HCT116 (cell line): ENCODE measurements around the gene MMP17. TPM values are rescaled to one million over a fixed set of nuclear protein-coding genes. Genes with fewer than 3 reads are reported as not detected.

ENCODE experiments used
- ATAC-seq: fragments of 200-7000 bp; cut with Tn5 transposase; 2 replicates; pipeline ENCODE4 v1.9.1; 2020; ENCODE audit warnings: mild to moderate bottlenecking, moderate library complexity
- BruUV-seq: library from RNA; stranded (reverse); fragments of 400-500 nt; replicated peaks from 2 replicates; lab custom pipeline; 2021; lab: Mats Ljungman, UMichigan
- CTCF ChIA-PET: fragments of 300-600 bp; sonication (Branson Sonifier 250); formaldehyde crosslinking; loops from one replicate; lab custom pipeline; 2021; ENCODE audit warnings: antibody characterized with exemption; lab: Charles Lee
- POLR2A ChIA-PET: fragments of 300-600, 350-600 bp; sonication (Branson Sonifier 250); formaldehyde crosslinking; loops from one replicate; lab custom pipeline; 2021; ENCODE audit warnings: antibody characterized with exemption; lab: Charles Lee
- RAD21 ChIA-PET, 2 experiments: fragments of 300-600 bp; sonication (Branson Sonifier 250); formaldehyde crosslinking; loops; one replicate each; lab custom pipeline; 2023; ENCODE audit warnings: low total read pairs in 2 of 2; ENCODE audit not compliant: uncharacterized antibody in 2 of 2, unreplicated experiment in 2 of 2, low non-redundant PET in 1 of 2; lab: Charles Lee
- DNase-seq: peaks from one replicate; pipeline ENCODE4 v3.0.0-alpha.2; 2010; ENCODE audit warnings: low read depth, low spot score
- H2AFZ ChIP-seq: fragments of 200-600 bp; shearing (Covaris generic), sonication (generic); 2 replicates; pipeline ENCODE4 v1.6.1; 2017; ENCODE audit warnings: low read depth, mixed run types, mixed read lengths, antibody characterized with exemption, low read length; ENCODE audit not compliant: poor library complexity, severe bottlenecking
- H3K27ac ChIP-seq: 2 replicates; pipeline ENCODE4 v1.5.1; 2012; ENCODE audit warnings: low read depth, low read length
- H3K27me3 ChIP-seq: fragments of 200-600 bp; sonication (generic); 2 replicates; pipeline ENCODE4 v1.6.1; 2016; ENCODE audit warnings: mixed run types, low read length, mixed read lengths; ENCODE audit not compliant: insufficient read depth
- H3K36me3 ChIP-seq, 2 experiments: fragments of 200-500 bp in 1 of 2; fragments of 200-600 bp in 1 of 2; sonication (Bioruptor generic) in 1 of 2; sonication (generic) in 1 of 2; 2 replicates each; pipeline versions ENCODE4 v1.5.1 to v1.6.1; 2014 to 2016; ENCODE audit warnings: low read length in 2 of 2, inconsistent platforms in 1 of 2, mixed read lengths in 1 of 2, mixed run types in 1 of 2; ENCODE audit not compliant: insufficient read depth in 2 of 2, control insufficient read depth in 1 of 2
- H3K4me1 ChIP-seq, 2 experiments: fragments of 200-600 bp in 1 of 2; sonication (generic) in 1 of 2; 2 replicates each; pipeline versions ENCODE4 v1.5.1 to v1.6.1; 2012 to 2017; ENCODE audit warnings: low read length in 2 of 2, inconsistent platforms in 1 of 2, mild to moderate bottlenecking in 1 of 2, mixed read lengths in 1 of 2, mixed run types in 1 of 2, moderate library complexity in 1 of 2; ENCODE audit not compliant: insufficient read depth in 2 of 2, control insufficient read depth in 1 of 2
- H3K4me2 ChIP-seq: fragments of 200-600 bp; sonication (generic); 2 replicates; pipeline ENCODE4 v1.6.1; 2017; ENCODE audit warnings: mixed run types, low read length, mixed read lengths
- H3K4me3 ChIP-seq, 2 experiments: fragments of 200-600 bp in 1 of 2; sonication (generic) in 1 of 2; replicated peaks in 1 of 2; 2 replicates each; pipeline ENCODE4 v1.5.1; 2011 to 2016; ENCODE audit warnings: low read length in 2 of 2, control low read depth in 1 of 2, low read depth in 1 of 2, mild to moderate bottlenecking in 1 of 2, mixed read lengths in 1 of 2, mixed run types in 1 of 2
- H3K79me2 ChIP-seq: fragments of 200-600 bp; sonication (generic); 2 replicates; pipeline ENCODE4 v1.6.1; 2017; ENCODE audit warnings: mild to moderate bottlenecking, mixed run types, low read length, moderate library complexity, mixed read lengths; ENCODE audit not compliant: insufficient read depth
- H3K9ac ChIP-seq: fragments of 200-600 bp; sonication (generic); 2 replicates; pipeline ENCODE4 v1.6.1; 2016; ENCODE audit warnings: low read length, mixed read lengths
- H3K9me2 ChIP-seq: fragments of 200-600 bp; sonication (generic), shearing (Covaris generic); 2 replicates; pipeline ENCODE4 v1.6.1; 2017; ENCODE audit warnings: mixed run types, mild to moderate bottlenecking, moderate library complexity; ENCODE audit not compliant: insufficient read depth
- H3K9me3 ChIP-seq, 2 experiments: fragments of 200-500 bp in 1 of 2; fragments of 200-600 bp in 1 of 2; sonication (Bioruptor generic) in 1 of 2; sonication (generic) in 1 of 2; 2 replicates each; pipeline ENCODE4 v1.6.1; 2014 to 2017; ENCODE audit warnings: low read length in 2 of 2, mixed read lengths in 2 of 2, inconsistent platforms in 1 of 2, low read depth in 1 of 2, mild to moderate bottlenecking in 1 of 2, mixed run types in 1 of 2, moderate library complexity in 1 of 2; ENCODE audit not compliant: control insufficient read depth in 1 of 2, insufficient read depth in 1 of 2
- H4K20me1 ChIP-seq: fragments of 200-600 bp; sonication (generic), shearing (Covaris generic); 2 replicates; pipeline ENCODE4 v1.6.1; 2017; ENCODE audit warnings: mixed run types, mild to moderate bottlenecking, moderate library complexity; ENCODE audit not compliant: insufficient read depth
- CBX3 ChIP-seq: IDR thresholded peaks from 2 replicates; pipeline ENCODE4 v1.6.1; 2012; ENCODE audit warnings: low read depth
- CTCF ChIP-seq, 3 experiments: fragments of 200-600 bp in 1 of 3; sonication (generic) in 1 of 3; IDR thresholded peaks in 2 of 3; conservative IDR thresholded peaks in 1 of 3; 2 replicates each; pipeline ENCODE4 v1.5.1; 2012 to 2017; ENCODE audit warnings: low read depth in 2 of 3, low read length in 2 of 3, antibody characterized with exemption in 1 of 3, borderline replicate concordance in 1 of 3, control low read depth in 1 of 3, mild to moderate bottlenecking in 1 of 3, mixed read lengths in 1 of 3, mixed run types in 1 of 3, moderate library complexity in 1 of 3; ENCODE audit not compliant: insufficient read depth in 1 of 3
- EGR1 ChIP-seq: IDR thresholded peaks from 2 replicates; pipeline ENCODE4 v1.6.1; 2012; ENCODE audit warnings: low read depth
- ELF1 ChIP-seq: IDR thresholded peaks from 2 replicates; pipeline ENCODE4 v1.6.1; 2012; ENCODE audit warnings: low read depth, borderline replicate concordance
- POLR2A ChIP-seq: IDR thresholded peaks from 2 replicates; pipeline ENCODE4 v1.7.0; 2011; ENCODE audit warnings: borderline replicate concordance; ENCODE audit not compliant: insufficient read depth, insufficient read length; ENCODE audit errors: extremely low read depth
- REST ChIP-seq: IDR thresholded peaks from 2 replicates; pipeline ENCODE4 v1.6.1; 2012; ENCODE audit warnings: low read depth
- SP1 ChIP-seq: IDR thresholded peaks from 2 replicates; pipeline ENCODE4 v1.6.1; 2012; ENCODE audit warnings: low read depth
- TCF7L2 ChIP-seq: IDR thresholded peaks from 2 replicates; pipeline ENCODE4 v1.7.0; 2011; ENCODE audit warnings: borderline replicate concordance, inconsistent platforms; ENCODE audit not compliant: insufficient read depth, insufficient read length; ENCODE audit errors: extremely low read depth
- ZBTB33 ChIP-seq: IDR thresholded peaks from 2 replicates; pipeline ENCODE4 v1.6.1; 2011; ENCODE audit warnings: mild to moderate bottlenecking, low read length, moderate library complexity; ENCODE audit not compliant: insufficient replicate concordance; ENCODE audit errors: extremely low read depth
- intact Hi-C: fragments of 100-400 bp; cut with micrococcal nuclease; formaldehyde crosslinking; loops from 2 replicates; pipeline ENCODE4 v1.10.0; 2022
- total RNA-seq: library from RNA; stranded (reverse); gene quantifications from one replicate; pipeline ENCODE4 v1.2.1, GENCODE V29; 2021; ENCODE audit not compliant: unreplicated experiment

Gene MMP17
- total RNA-seq, 1 experiment from 2014 or later = 14.3 TPM

GRCh38 chr12:131834798-131835615 lies 6.8 kb downstream of the MMP17 start:
- ChIA-PET CTCF (no interaction called here), RAD21 (no interaction called here), POLR2A (no interaction called here)
- H2AFZ ChIP-seq = no peak overlapping the region
- ATAC-seq (no peak), DNase-seq (no peak)
- H4K20me1 ChIP-seq = no peaks in the 10 kb centered on the region
- H3K79me2 ChIP-seq = no peaks in the 10 kb centered on the region
- H3K9me2 ChIP-seq = no peaks in the 10 kb centered on the region
- no TSS peak for BruUV-seq
- H3K9ac ChIP-seq = no peak overlapping the region
- H3K27ac ChIP-seq = no peak overlapping the region
- H3K9me3 ChIP-seq = no peaks in the 10 kb centered on the region
- peaks cover 7 to 16% of the 10 kb centered on the region in 2 experiments; a peak in 3 of 4 replicates for H3K4me1 ChIP-seq
- H3K36me3 ChIP-seq = no peaks in the 10 kb centered on the region
- H3K4me2 ChIP-seq = no peak overlapping the region
- TF ChIP-seq ZBTB33 (no peak), ELF1 (no peak), CBX3 (no peak), CTCF (IDR thresholded peaks at IDR 0.05 in 2 of 3, conservative IDR thresholded peaks at IDR 0.05 in 1 of 3; ENCODE audit: borderline replicate concordance in 1 of 3, insufficient read depth in 1 of 3, low read depth in 2 of 3, low read length in 2 of 3) (no peak), SP1 (no peak), POLR2A (no peak), EGR1 (no peak), TCF7L2 (no peak), REST (no peak)
- no peaks in the 10 kb centered on the region for H3K27me3 ChIP-seq
- intact Hi-C loops = loop anchor here (5.0 kb wide), 1 partner anchor 383 kb away; no protein-coding TSS in a partner anchor
- no peak overlapping the region for H3K4me3 ChIP-seq
